HG02981 (cell line): Measurements from ENCODE around the gene BCL10.

Experiments used
- ATAC-seq: cut with Tn5 transposase; IDR thresholded peaks from one replicate; pipeline ENCODE4 v1.9.1; 2021; ENCODE audit warnings: mild to moderate bottlenecking, moderate library complexity; ENCODE audit not compliant: unreplicated experiment

Gene BCL10

DNA sequence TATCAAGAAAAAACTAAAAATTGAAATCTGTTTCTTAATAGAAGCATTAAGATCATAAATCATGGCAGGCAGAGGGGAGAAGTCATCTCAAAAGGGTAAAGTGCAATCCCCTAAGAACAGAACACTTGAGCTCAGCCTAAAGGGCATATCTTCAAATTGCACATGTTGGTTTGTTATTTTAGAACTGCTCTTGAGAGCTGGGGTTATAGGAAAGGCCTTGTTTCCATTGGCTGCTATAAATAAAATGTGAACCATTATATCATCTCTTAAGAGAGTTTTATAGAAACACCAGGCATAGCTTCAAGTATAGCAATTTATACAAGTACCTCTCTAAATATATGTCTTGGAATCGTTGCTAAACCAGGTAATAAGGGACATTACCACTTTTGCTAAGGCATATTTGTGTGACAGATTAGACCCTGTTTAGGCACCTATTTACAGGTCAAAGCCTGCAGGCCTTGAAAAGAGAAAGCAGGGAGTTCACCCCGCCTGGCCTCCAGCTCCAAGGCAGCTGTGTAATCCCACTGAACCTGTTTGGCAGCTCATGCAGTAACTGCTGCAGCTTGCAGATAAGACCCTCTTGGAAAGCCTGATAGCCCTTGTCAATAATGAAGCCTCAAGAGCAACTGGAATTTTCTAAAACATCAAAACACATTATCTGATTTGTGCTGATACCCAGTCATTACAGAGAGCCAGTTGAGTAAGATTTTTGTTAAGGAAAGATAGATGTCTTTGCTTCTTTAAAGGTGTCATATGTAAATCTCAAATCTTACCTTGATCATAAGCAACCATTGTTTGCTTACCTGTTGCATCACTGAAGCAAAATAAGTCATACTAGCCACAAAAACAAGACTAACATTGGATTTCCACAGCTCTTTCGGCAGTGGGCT, 51.5 kb downstream of the BCL10 start:
- ATAC-seq = no peak

DNA sequence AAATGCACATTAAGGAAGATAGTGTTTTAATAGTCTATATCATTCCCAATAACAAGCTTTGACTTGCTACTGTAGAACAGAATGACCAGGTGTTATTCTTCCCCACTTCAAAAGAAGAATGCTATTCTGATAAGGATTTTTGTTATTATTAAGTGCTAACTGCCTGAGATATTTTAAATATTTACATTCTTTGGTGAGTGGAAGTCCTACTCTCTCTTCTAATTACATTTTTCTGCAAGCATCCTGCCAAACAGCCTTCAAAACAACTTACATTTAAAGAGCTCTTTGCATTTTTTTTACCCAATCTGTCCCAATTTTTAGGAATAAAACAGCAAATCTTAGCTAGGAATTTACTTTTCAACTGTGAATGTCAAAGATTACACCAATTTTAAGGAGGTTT, 52.1 kb downstream of the BCL10 start:
- ATAC-seq = no peak

DNA sequence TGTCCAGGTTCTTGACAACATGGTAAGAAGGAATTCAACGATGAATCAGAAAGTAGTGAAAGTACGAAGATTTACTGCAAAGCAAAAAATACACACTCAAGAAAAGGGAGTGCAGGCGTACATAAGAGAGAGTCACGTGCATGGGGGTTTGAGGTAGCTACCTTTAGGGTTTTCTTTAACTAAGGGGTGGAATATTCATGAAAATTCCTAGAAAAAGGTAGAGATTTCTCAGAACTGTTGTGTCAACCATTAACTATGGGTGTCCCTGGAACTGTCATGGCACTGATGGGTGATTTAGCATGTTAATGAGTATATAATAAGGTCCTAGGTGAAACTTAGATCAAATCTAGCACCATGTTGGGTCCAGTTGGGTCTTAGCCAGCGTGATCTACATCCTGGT, 53.1 kb downstream of the BCL10 start:
- ATAC-seq = no peak

DNA sequence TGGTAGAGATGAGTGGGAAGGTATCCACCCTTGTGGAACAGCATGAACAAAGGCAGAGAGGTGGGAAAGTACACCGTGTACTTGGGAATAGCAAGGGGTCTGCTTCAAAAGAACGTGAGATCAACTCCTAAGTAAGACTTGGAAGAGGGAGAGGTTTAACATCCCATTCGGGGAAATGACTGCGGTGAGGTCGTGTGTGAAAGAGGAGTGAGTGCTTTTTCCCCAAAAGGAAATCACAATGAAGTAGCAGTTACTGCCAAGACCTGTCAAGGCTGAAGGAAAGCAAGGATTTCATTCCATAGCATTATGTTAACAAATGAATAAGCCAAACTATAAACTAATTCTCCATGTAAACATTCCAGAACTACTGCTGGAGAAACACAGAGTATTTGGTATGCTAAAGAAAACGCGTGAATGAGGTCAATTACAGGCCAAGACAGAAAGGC, 55.7 kb downstream of the BCL10 start:
- no peak for ATAC-seq

DNA sequence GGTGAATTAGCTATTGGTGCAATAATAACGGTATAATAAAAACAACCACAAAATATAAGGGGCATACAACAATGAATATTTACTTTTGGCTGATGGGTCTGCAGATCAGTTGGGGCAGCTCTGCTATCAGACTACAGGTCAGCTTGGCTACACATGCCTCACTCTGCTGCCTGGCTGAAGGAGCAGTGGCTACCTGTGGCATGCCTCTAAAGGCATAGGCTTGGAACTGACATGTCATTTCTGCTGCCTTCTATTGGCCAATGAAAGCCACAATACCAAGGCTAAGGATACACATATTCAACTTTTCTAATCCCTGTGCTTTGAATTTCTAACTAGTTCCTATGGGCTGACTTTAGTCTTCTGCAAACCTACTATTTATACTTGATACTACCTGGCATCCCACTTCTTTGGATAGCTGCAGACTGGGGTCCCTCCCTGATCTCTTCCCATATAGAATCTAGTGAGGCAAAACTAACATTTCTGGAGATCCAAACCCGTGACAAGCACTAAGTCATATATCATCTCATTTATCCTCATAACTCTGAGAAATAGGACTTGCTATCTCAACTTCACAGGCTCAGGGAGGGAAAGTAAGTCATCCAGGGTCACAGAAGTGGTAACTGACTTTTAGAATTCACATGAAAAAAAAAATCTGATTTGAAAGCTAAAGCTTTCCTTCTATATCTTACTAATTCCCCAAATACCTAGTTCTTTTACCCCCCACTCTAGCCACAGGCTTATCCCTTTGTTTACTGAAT, 56.4 kb downstream of the BCL10 start:
- ATAC-seq = no peak

DNA sequence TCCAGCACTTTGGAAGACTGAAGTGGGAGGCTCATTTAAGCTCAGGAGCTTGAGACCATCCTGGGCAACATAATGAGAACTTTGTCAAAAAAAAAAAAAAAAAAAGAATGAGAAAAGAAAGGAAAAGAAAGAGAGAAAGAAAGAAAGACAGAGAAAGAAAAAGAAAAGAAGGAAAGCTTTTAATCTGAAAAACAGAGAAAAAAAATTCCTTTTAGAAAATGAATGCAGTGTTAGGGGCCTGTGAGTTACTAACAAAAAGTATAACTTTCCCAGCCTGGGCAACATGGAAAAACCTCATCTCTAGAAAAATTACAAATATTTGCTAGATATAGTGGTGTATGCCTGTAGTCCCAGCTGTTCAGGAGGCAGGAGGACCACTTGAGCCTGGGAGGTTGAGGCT, 59.7 kb downstream of the BCL10 start:
- no peak for ATAC-seq
